Tibial artery (tissue), 4 donors: ENCODE measurements around the gene PIN4.
"Not testable (repeated sequence)": the region's sequence is repeated elsewhere in the genome, so short reads cannot be mapped to it uniquely, and the experiment has no call there.

Experiments
- DNase-seq, 2 donors: peaks; one replicate each; pipeline ENCODE4 v3.0.0-alpha.2; 2019
- H3K27ac ChIP-seq, 2 donors: fragments of 200-600 bp; sonication (generic) in 1 of 2; 1 replicate in 1 of 2; 2 replicates in 1 of 2; pipeline ENCODE4 v1.5.1; 2018 to 2019; ENCODE audit warnings: mild to moderate bottlenecking in 1 of 2
- H3K27me3 ChIP-seq, 2 donors: fragments of 200-600 bp; sonication (generic) in 1 of 2; one replicate each; pipeline versions ENCODE4 v1.5.1 to v1.6.0; 2016 to 2019
- H3K36me3 ChIP-seq, 3 donors: fragments of 200-600 bp; sonication (generic) in 2 of 3; one replicate each; pipeline ENCODE4 v1.5.1; 2016 to 2019; ENCODE audit warnings: mild to moderate bottlenecking in 2 of 3
- H3K4me1 ChIP-seq, 4 donors: fragments of 200-600 bp; sonication (generic) in 2 of 4; 1 replicate in 3 of 4; 2 replicates in 1 of 4; pipeline ENCODE4 v1.5.1; 2016 to 2019
- H3K4me3 ChIP-seq, 2 donors: fragments of 200-600 bp; sonication (generic) in 1 of 2; 1 replicate in 1 of 2; 2 replicates in 1 of 2; pipeline ENCODE4 v1.5.1; 2018 to 2019; ENCODE audit warnings: mild to moderate bottlenecking in 2 of 2
- H3K9me3 ChIP-seq, 3 donors: fragments of 200-600 bp; sonication (generic) in 1 of 3; one replicate each; pipeline ENCODE4 v1.5.1; 2016 to 2019
- intact Hi-C: fragments of 100-400 bp; cut with DNase I; formaldehyde crosslinking; loops from one replicate; pipeline ENCODE4 v1.15.0; 2023; ENCODE audit warnings: low total_unique reads
- TF ChIP-seq, protein P1 (sequence below), 2 experiments: fragments of 200-600 bp in 1 of 2; fragments of 450-650 bp in 1 of 2; IDR thresholded peaks; one replicate each; pipeline ENCODE4 v1.5.1; 2017 to 2019; ENCODE audit warnings: antibody characterized with exemption in 2 of 2, mild to moderate bottlenecking in 1 of 2, moderate library complexity in 1 of 2

PIN4 gene

DNA sequence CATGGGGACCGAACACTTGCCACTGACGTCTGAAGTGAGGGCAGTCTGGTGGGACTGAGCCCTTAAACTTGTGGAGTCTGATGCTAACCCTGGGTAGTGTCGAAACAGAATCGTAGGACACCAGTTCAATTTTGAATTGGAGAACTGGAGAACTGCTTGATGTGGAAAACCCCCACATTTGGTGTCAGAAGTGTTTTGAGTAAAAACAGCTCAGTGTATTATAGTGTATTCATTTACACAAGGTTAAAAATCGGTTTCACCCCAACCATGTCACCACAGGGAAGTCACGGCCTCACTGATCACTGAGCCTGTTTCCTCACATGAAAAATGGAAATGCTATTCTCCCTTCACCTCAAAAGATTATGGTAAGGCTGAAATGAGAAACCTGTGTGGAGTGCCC is 21.9 kb downstream of the PIN4 start:
- Histone ChIP-seq H3K27me3 (no peaks in the 10 kb centered on the region), H3K4me3 (no peak overlapping the region), H3K27ac (no peak overlapping the region), H3K36me3 (peaks cover 0 to 14% (median 13%) of the 10 kb centered on the region in 3 donors), H3K4me1 (no peaks in the 10 kb centered on the region), H3K9me3 (no peaks in the 10 kb centered on the region)
- TF ChIP-seq, protein P1, sequence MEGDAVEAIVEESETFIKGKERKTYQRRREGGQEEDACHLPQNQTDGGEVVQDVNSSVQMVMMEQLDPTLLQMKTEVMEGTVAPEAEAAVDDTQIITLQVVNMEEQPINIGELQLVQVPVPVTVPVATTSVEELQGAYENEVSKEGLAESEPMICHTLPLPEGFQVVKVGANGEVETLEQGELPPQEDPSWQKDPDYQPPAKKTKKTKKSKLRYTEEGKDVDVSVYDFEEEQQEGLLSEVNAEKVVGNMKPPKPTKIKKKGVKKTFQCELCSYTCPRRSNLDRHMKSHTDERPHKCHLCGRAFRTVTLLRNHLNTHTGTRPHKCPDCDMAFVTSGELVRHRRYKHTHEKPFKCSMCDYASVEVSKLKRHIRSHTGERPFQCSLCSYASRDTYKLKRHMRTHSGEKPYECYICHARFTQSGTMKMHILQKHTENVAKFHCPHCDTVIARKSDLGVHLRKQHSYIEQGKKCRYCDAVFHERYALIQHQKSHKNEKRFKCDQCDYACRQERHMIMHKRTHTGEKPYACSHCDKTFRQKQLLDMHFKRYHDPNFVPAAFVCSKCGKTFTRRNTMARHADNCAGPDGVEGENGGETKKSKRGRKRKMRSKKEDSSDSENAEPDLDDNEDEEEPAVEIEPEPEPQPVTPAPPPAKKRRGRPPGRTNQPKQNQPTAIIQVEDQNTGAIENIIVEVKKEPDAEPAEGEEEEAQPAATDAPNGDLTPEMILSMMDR (IDR thresholded peaks at IDR 0.05): no peak
- no peak for DNase-seq
- intact Hi-C loops: no loop called here

GRCh38 chrX:72205706-72206105 is 24.1 kb downstream of the PIN4 start:
- DNase-seq: no peak
- TF ChIP-seq, protein P1 (IDR thresholded peaks at IDR 0.05): no peak
- H3K27ac ChIP-seq: no peak overlapping the region
- H3K9me3 ChIP-seq: no peaks in the 10 kb centered on the region
- H3K27me3 ChIP-seq: no peaks in the 10 kb centered on the region
- H3K4me1 ChIP-seq: no peaks in the 10 kb centered on the region
- no peak overlapping the region for H3K4me3 ChIP-seq
- intact Hi-C loops: no loop called here
- H3K36me3 ChIP-seq: peaks cover 0 to 8% (median 0%) of the 10 kb centered on the region in 3 donors

DNA sequence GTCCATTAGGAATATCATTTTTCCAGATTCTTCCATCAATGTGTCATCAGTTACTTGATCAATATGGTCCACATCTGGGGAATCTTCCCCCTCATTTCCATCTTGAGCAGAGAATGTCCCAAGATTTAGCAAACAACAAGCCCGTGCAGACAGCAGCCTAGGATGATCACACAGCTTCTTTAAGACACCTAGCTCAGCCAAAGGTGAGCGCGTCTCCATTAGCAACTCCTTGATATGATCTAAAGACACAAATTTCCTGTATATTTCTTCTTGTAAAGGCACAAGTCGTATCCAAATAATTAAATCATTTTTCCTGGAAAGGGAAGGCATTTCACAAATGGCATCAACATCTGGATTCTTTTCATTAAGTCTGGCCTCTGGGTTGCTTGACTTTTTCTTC is 25.8 kb downstream of the PIN4 start:
- Histone ChIP-seq H3K27ac (no peak overlapping the region), H3K4me3 (no peak overlapping the region), H3K9me3 (no peaks in the 10 kb centered on the region), H3K4me1 (no peaks in the 10 kb centered on the region), H3K27me3 (no peaks in the 10 kb centered on the region), H3K36me3 (peaks cover 0 to under 1% (median 0%) of the 10 kb centered on the region in 3 donors)
- intact Hi-C loops: no loop called here
- no peak for DNase-seq
- TF ChIP-seq, protein P1 (IDR thresholded peaks at IDR 0.05): no peak

- intact Hi-C loops: no loop called here
- no peak for DNase-seq
- no peaks in the 10 kb centered on the region for H3K36me3 ChIP-seq
- no peaks in the 10 kb centered on the region for H3K27me3 ChIP-seq
- no peak overlapping the region for H3K4me3 ChIP-seq
- H3K27ac ChIP-seq: no peak overlapping the region
- TF ChIP-seq, protein P1 (IDR thresholded peaks at IDR 0.05): no peak
- no peaks in the 10 kb centered on the region for H3K9me3 ChIP-seq
- H3K4me1 ChIP-seq: no peaks in the 10 kb centered on the region
Measured at GRCh38 chrX:72208126-72208800, 26.7 kb downstream of the PIN4 start.

GRCh38 chrX:72216973-72217372 is 35.4 kb downstream of the PIN4 start:
- Histone ChIP-seq H3K36me3 (no peaks in the 10 kb centered on the region), H3K27me3 (no peaks in the 10 kb centered on the region), H3K27ac (no peak overlapping the region), H3K4me1 (no peaks in the 10 kb centered on the region), H3K9me3 (peaks cover 0 to 7% (median 0%) of the 10 kb centered on the region in 3 donors), H3K4me3 (no peak overlapping the region)
- TF ChIP-seq, protein P1 (IDR thresholded peaks at IDR 0.05): no peak
- no peak for DNase-seq
- intact Hi-C loops: no loop called here

- intact Hi-C loops, H3K27ac ChIP-seq, H3K36me3 ChIP-seq, H3K9me3 ChIP-seq, H3K4me3 ChIP-seq, DNase-seq, H3K4me1 ChIP-seq, H3K27me3 ChIP-seq: not testable (repeated sequence)
Measured at GRCh38 chrX:72220375-72220774, 38.8 kb downstream of the PIN4 start.
